ENCODE data around the gene SLC41A1. TPM values are rescaled to one million over a fixed set of nuclear protein-coding genes. Genes with fewer than 3 reads are reported as not detected.
A peak's percentile ranks its signal among the peaks of the same experiment; 100 is the strongest.

Gene SLC41A1
- total and polyA plus RNA-seq, 4 experiments from 2014 or later, result 9.1 to 26.3 (median 20.2) TPM

- Mint-ChIP-seq H3K4me1 (peaks cover 5 to 25% (median 16%) of the 10 kb centered on the region in 4 donors), H3K9me3 (no peaks in the 10 kb centered on the region), H3K27me3 (no peaks in the 10 kb centered on the region), H3K4me3 (no peak overlapping the region), H3K36me3 (peaks cover 22 to 48% of the 10 kb centered on the region in 2 donors), H3K27ac (peak overlapping the region in 2 of 7 donors; percentile 25 to 46)
- ChIA-PET POLR2A (ENCODE audit: partially characterized antibody) (interaction anchor here (1.2 to 1.8 kb wide), 3 partner anchors 8 to 17 kb away, joined by 5 to 14 read pairs (median 5); partner anchors contain the start of genes NUCKS1 and RAB29), CTCF (ENCODE audit: partially characterized antibody) (interaction anchor here (1.2 kb wide), 1 partner anchor 108 kb away, joined by 3 read pairs; no protein-coding TSS in a partner anchor)
- Histone ChIP-seq H3K36me3 (ENCODE audit: insufficient read depth, low read length) (peaks cover 21% of the 10 kb centered on the region), H3K4me1 (ENCODE audit: insufficient read depth, low read length) (peaks cover 5% of the 10 kb centered on the region), H3K4me3 (ENCODE audit: low read length in 2 of 2) (no peak overlapping the region), H3K27me3 (ENCODE audit: insufficient read depth, low read length) (no peaks in the 10 kb centered on the region), H3K9me3 (ENCODE audit: control insufficient read depth in 1 of 2, low read length in 2 of 2) (no peaks in the 10 kb centered on the region), H3K27ac (ENCODE audit: low read depth, low read length) (no peak overlapping the region)
- intact Hi-C loops (cut with micrococcal nuclease), result no loop called here
- DNase-seq, result no peak
These were observed 46.4 kb downstream of the SLC41A1 start for GRCh38 chr1:205766570-205766969.

- Mint-ChIP-seq H3K9me3 (no peaks in the 10 kb centered on the region), H3K4me3 (peak overlapping the region in 2 of 8 donors; percentile 20 to 31), H3K36me3 (peaks cover 22 to 45% of the 10 kb centered on the region in 2 donors), H3K27ac (peak overlapping the region in 5 of 7 donors; percentile 22 to 84 (median 40)), H3K27me3 (no peaks in the 10 kb centered on the region), H3K4me1 (peaks cover 3 to 19% (median 12%) of the 10 kb centered on the region in 4 donors)
- H3K36me3 ChIP-seq (ENCODE audit: insufficient read depth, low read length), result peaks cover 21% of the 10 kb centered on the region
- H3K9me3 ChIP-seq (ENCODE audit: control insufficient read depth in 1 of 2, low read length in 2 of 2), result no peaks in the 10 kb centered on the region
- intact Hi-C loops (cut with micrococcal nuclease), result no loop called here
- no peaks in the 10 kb centered on the region for H3K4me1 ChIP-seq (ENCODE audit: insufficient read depth, low read length)
- ChIA-PET CTCF (ENCODE audit: partially characterized antibody) (interaction anchor here (1.2 to 1.3 kb wide), 2 partner anchors 12 to 107 kb away, joined by 3 to 5 read pairs; no protein-coding TSS in a partner anchor), POLR2A (ENCODE audit: partially characterized antibody) (interaction anchor here (1.0 to 1.8 kb wide), 4 partner anchors 9 to 21 kb away, joined by 3 to 14 read pairs (median 5); partner anchors contain the start of genes NUCKS1 and RAB29)
- H3K27me3 ChIP-seq (ENCODE audit: insufficient read depth, low read length), result no peaks in the 10 kb centered on the region
- H3K27ac ChIP-seq (ENCODE audit: low read depth, low read length), result no peak overlapping the region
- no peak for DNase-seq
- no peak overlapping the region for H3K4me3 ChIP-seq (ENCODE audit: low read length in 2 of 2)
These were observed 47.0 kb downstream of the SLC41A1 start for GRCh38 chr1:205766038-205766437.

GRCh38 chr1:205764578-205764977, 48.4 kb downstream of the SLC41A1 start:
- CTCF ChIA-PET (ENCODE audit: partially characterized antibody), result interaction anchor here (0.8 to 0.9 kb wide), 2 partner anchors 18 to 23 kb away, joined by 3 read pairs; no protein-coding TSS in a partner anchor
- H3K4me1 ChIP-seq (ENCODE audit: insufficient read depth, low read length), result no peaks in the 10 kb centered on the region
- intact Hi-C loops (cut with micrococcal nuclease), result no loop called here
- H3K4me3 ChIP-seq (ENCODE audit: low read length in 2 of 2), result no peak overlapping the region
- H3K27ac ChIP-seq (ENCODE audit: low read depth, low read length), result no peak overlapping the region
- peaks cover 1 to 7% (median 5%) of the 10 kb centered on the region in 4 donors for H3K4me1 Mint-ChIP-seq
- no peaks in the 10 kb centered on the region for H3K9me3 Mint-ChIP-seq
- POLR2A ChIA-PET (ENCODE audit: partially characterized antibody), result interaction anchor here (1.8 to 1.9 kb wide), 2 partner anchors 10 to 11 kb away, joined by 12 to 14 read pairs; partner anchors contain the start of gene RAB29
- no peaks in the 10 kb centered on the region for H3K9me3 ChIP-seq (ENCODE audit: control insufficient read depth in 1 of 2, low read length in 2 of 2)
- H3K27ac Mint-ChIP-seq, result no peak overlapping the region
- peaks cover 8% of the 10 kb centered on the region for H3K36me3 ChIP-seq (ENCODE audit: insufficient read depth, low read length)
- DNase-seq, result no peak
- H3K27me3 ChIP-seq (ENCODE audit: insufficient read depth, low read length), result no peaks in the 10 kb centered on the region
- H3K4me3 Mint-ChIP-seq, result no peak overlapping the region
- no peaks in the 10 kb centered on the region for H3K27me3 Mint-ChIP-seq
- peaks cover 22 to 33% of the 10 kb centered on the region in 2 donors for H3K36me3 Mint-ChIP-seq

- no peaks in the 10 kb centered on the region for H3K27me3 Mint-ChIP-seq
- CTCF ChIA-PET (ENCODE audit: partially characterized antibody), result no interaction called here
- H3K27ac ChIP-seq (ENCODE audit: low read depth, low read length), result no peak overlapping the region
- no peaks in the 10 kb centered on the region for H3K27me3 ChIP-seq (ENCODE audit: insufficient read depth, low read length)
- H3K4me3 ChIP-seq (ENCODE audit: low read length in 2 of 2), result no peak overlapping the region
- H3K27ac Mint-ChIP-seq, result no peak overlapping the region
- H3K9me3 ChIP-seq (ENCODE audit: control insufficient read depth in 1 of 2, low read length in 2 of 2), result no peaks in the 10 kb centered on the region
- no peaks in the 10 kb centered on the region for H3K9me3 Mint-ChIP-seq
- H3K4me3 Mint-ChIP-seq, result no peak overlapping the region
- peaks cover 1 to 7% (median 5%) of the 10 kb centered on the region in 4 donors for H3K4me1 Mint-ChIP-seq
- intact Hi-C loops (cut with micrococcal nuclease), result no loop called here
- peaks cover 19 to 27% of the 10 kb centered on the region in 2 donors for H3K36me3 Mint-ChIP-seq
- POLR2A ChIA-PET (ENCODE audit: partially characterized antibody), result interaction anchor here (1.9 kb wide), 1 partner anchor 11 kb away, joined by 12 read pairs; the partner anchor contains the start of gene RAB29
- no peak for DNase-seq
- no peaks in the 10 kb centered on the region for H3K4me1 ChIP-seq (ENCODE audit: insufficient read depth, low read length)
- H3K36me3 ChIP-seq (ENCODE audit: insufficient read depth, low read length), result peaks cover 2% of the 10 kb centered on the region
These were observed 49.0 kb downstream of the SLC41A1 start for GRCh38 chr1:205763980-205764379.

- ChIA-PET CTCF (ENCODE audit: partially characterized antibody) (no interaction called here), POLR2A (ENCODE audit: partially characterized antibody) (interaction anchor here (1.2 to 2.9 kb wide), 3 partner anchors 10 to 14 kb away, joined by 3 to 14 read pairs (median 9); partner anchors contain the start of gene RAB29)
- intact Hi-C loops (cut with micrococcal nuclease), result no loop called here
- peaks cover 0 to 4% (median 0%) of the 10 kb centered on the region in 4 donors for H3K4me1 Mint-ChIP-seq
- H3K36me3 Mint-ChIP-seq, result peaks cover 5 to 12% of the 10 kb centered on the region in 2 donors
- no peaks in the 10 kb centered on the region for H3K27me3 Mint-ChIP-seq
- no peak overlapping the region for H3K4me3 Mint-ChIP-seq
- no peaks in the 10 kb centered on the region for H3K4me1 ChIP-seq (ENCODE audit: insufficient read depth, low read length)
- no peak for DNase-seq
- H3K27ac ChIP-seq (ENCODE audit: low read depth, low read length), result no peak overlapping the region
- H3K27me3 ChIP-seq (ENCODE audit: insufficient read depth, low read length), result no peaks in the 10 kb centered on the region
- peaks cover 0 to 1% (median 0%) of the 10 kb centered on the region in 8 donors for H3K9me3 Mint-ChIP-seq
- H3K4me3 ChIP-seq (ENCODE audit: low read length in 2 of 2), result no peak overlapping the region
- H3K27ac Mint-ChIP-seq, result peak overlapping the region in 1 of 7 donors; percentile 66
- H3K9me3 ChIP-seq (ENCODE audit: control insufficient read depth in 1 of 2, low read length in 2 of 2), result no peaks in the 10 kb centered on the region
- no peaks in the 10 kb centered on the region for H3K36me3 ChIP-seq (ENCODE audit: insufficient read depth, low read length)
These were observed 52.4 kb downstream of the SLC41A1 start for GRCh38 chr1:205760606-205761005.

GRCh38 chr1:205756552-205756951, 56.4 kb downstream of the SLC41A1 start:
- H3K4me3 Mint-ChIP-seq, result no peak overlapping the region
- POLR2A ChIA-PET (ENCODE audit: partially characterized antibody), result interaction anchor here (3.4 kb wide), 1 partner anchor 18 kb away, joined by 12 read pairs; the partner anchor contains the start of gene RAB29
- H3K27ac Mint-ChIP-seq, result no peak overlapping the region

GRCh38 chr1:205754857-205755256, 58.1 kb downstream of the SLC41A1 start:
- Histone ChIP-seq H3K9me3 (ENCODE audit: control insufficient read depth in 1 of 2, low read length in 2 of 2) (no peaks in the 10 kb centered on the region), H3K27me3 (ENCODE audit: insufficient read depth, low read length) (no peaks in the 10 kb centered on the region), H3K27ac (ENCODE audit: low read depth, low read length) (no peak overlapping the region), H3K4me1 (ENCODE audit: insufficient read depth, low read length) (peaks cover 7% of the 10 kb centered on the region), H3K36me3 (ENCODE audit: insufficient read depth, low read length) (no peaks in the 10 kb centered on the region), H3K4me3 (ENCODE audit: low read length in 2 of 2) (no peak overlapping the region)
- DNase-seq, result no peak
- Mint-ChIP-seq H3K4me1 (peaks cover 6 to 19% (median 10%) of the 10 kb centered on the region in 4 donors), H3K27ac (no peak overlapping the region), H3K4me3 (no peak overlapping the region), H3K9me3 (peaks cover 0 to 3% (median 0%) of the 10 kb centered on the region in 8 donors), H3K36me3 (peaks cover 4 to 5% of the 10 kb centered on the region in 2 donors), H3K27me3 (peaks cover 0 to 2% of the 10 kb centered on the region in 2 donors)
- POLR2A ChIA-PET (ENCODE audit: partially characterized antibody), result interaction anchor here (3.4 kb wide), 1 partner anchor 20 kb away, joined by 12 read pairs; the partner anchor contains the start of gene RAB29
- CTCF ChIA-PET (ENCODE audit: partially characterized antibody), result interaction anchor here (1.8 kb wide), 1 partner anchor 17 kb away, joined by 5 read pairs; no protein-coding TSS in a partner anchor
- intact Hi-C loops (cut with micrococcal nuclease), result no loop called here

More at GRCh38 chr1:205756552-205756951, 56.4 kb downstream of the SLC41A1 start:
- Histone ChIP-seq H3K4me1 (ENCODE audit: insufficient read depth, low read length) (no peaks in the 10 kb centered on the region), H3K9me3 (ENCODE audit: control insufficient read depth in 1 of 2, low read length in 2 of 2) (no peaks in the 10 kb centered on the region), H3K27ac (ENCODE audit: low read depth, low read length) (no peak overlapping the region), H3K4me3 (ENCODE audit: low read length in 2 of 2) (no peak overlapping the region), H3K27me3 (ENCODE audit: insufficient read depth, low read length) (no peaks in the 10 kb centered on the region), H3K36me3 (ENCODE audit: insufficient read depth, low read length) (no peaks in the 10 kb centered on the region)
- intact Hi-C loops (cut with micrococcal nuclease), result no loop called here
- peaks cover 0 to 4% (median 3%) of the 10 kb centered on the region in 4 donors for H3K4me1 Mint-ChIP-seq
- no peaks in the 10 kb centered on the region for H3K27me3 Mint-ChIP-seq
- DNase-seq, result no peak
- CTCF ChIA-PET (ENCODE audit: partially characterized antibody), result interaction anchor here (1.0 kb wide), 1 partner anchor 45 kb away, joined by 4 read pairs; no protein-coding TSS in a partner anchor
- peaks cover 0 to 1% (median 0%) of the 10 kb centered on the region in 8 donors for H3K9me3 Mint-ChIP-seq
- H3K36me3 Mint-ChIP-seq, result peaks cover 3 to 8% of the 10 kb centered on the region in 2 donors
